Measurements from ENCODE around the gene EPHA8.

Gene EPHA8

GRCh38 chr1:22595108-22595507 lies 31.8 kb downstream of the EPHA8 start:
- no peak for DNase-seq

GRCh38 chr1:22597301-22597965 lies 34.1 kb downstream of the EPHA8 start:
- DNase-seq = no peak

- no peak for DNase-seq
These were observed 34.7 kb downstream of the EPHA8 start for GRCh38 chr1:22597996-22598395.

- no peak for DNase-seq
These were observed 35.4 kb downstream of the EPHA8 start for GRCh38 chr1:22598736-22599135.

GRCh38 chr1:22600071-22600816 lies 37.0 kb downstream of the EPHA8 start:
- DNase-seq = no peak

GRCh38 chr1:22600817-22601605 lies 37.7 kb downstream of the EPHA8 start:
- DNase-seq = no peak

- DNase-seq = no peak
These were observed 38.3 kb downstream of the EPHA8 start for GRCh38 chr1:22601610-22602009.

GRCh38 chr1:22602060-22602740 lies 38.9 kb downstream of the EPHA8 start:
- DNase-seq = no peak

GRCh38 chr1:22606161-22606560 lies 42.9 kb downstream of the EPHA8 start:
- DNase-seq = no peak

GRCh38 chr1:22607154-22607553 lies 43.9 kb downstream of the EPHA8 start:
- no peak for DNase-seq

GRCh38 chr1:22608361-22608760 lies 45.1 kb downstream of the EPHA8 start:
- DNase-seq = no peak

- no peak for DNase-seq
These were observed 46.0 kb downstream of the EPHA8 start for GRCh38 chr1:22609291-22609690.

- DNase-seq = peak; percentile 75
These were observed 48.2 kb downstream of the EPHA8 start for GRCh38 chr1:22611530-22611947.

GRCh38 chr1:22612671-22613571 lies 49.6 kb downstream of the EPHA8 start:
- DNase-seq = no peak

GRCh38 chr1:22613572-22613918 lies 50.3 kb downstream of the EPHA8 start:
- DNase-seq = no peak

- DNase-seq = no peak
These were observed 50.7 kb downstream of the EPHA8 start for GRCh38 chr1:22613951-22614350.

- DNase-seq = no peak
These were observed 52.6 kb downstream of the EPHA8 start for GRCh38 chr1:22615886-22616285.

GRCh38 chr1:22616571-22616970 lies 53.3 kb downstream of the EPHA8 start:
- no peak for DNase-seq

- DNase-seq = no peak
These were observed 54.8 kb downstream of the EPHA8 start for GRCh38 chr1:22618056-22618455.

- DNase-seq = peak; percentile 25
These were observed 56.0 kb downstream of the EPHA8 start for GRCh38 chr1:22619252-22619651.

- no peak for DNase-seq
These were observed 56.5 kb downstream of the EPHA8 start for GRCh38 chr1:22619798-22620197.

GRCh38 chr1:22621761-22622160 lies 58.5 kb downstream of the EPHA8 start:
- DNase-seq = no peak
